ENCODE measurements around the gene CR1L.

DNA sequence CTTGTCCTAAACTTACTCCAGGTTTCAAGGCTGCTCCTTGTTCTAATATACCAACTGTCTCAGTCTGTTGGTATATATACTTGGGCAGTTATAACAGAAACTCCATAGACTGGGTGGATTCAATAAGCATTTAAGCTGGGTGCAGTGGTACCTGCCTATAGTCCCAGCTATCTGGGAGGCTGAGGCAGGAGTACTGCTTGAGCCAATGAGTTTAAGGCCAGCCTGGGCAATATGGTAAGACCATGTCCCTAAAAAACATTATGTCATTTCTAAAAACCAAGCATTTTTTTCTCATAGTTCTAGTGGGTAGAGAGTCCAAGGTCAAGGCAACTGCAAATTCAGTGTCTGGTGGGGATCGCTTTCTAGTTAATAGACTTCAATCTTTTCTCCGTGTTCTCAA lies 17.4 kb upstream of the CR1L start:
- TF ChIP-seq POLR2AphosphoS5 (IDR thresholded peaks at IDR 0.05; ENCODE audit: low read depth, low read length) = no peak
- TF ChIP-seq, protein P1, sequence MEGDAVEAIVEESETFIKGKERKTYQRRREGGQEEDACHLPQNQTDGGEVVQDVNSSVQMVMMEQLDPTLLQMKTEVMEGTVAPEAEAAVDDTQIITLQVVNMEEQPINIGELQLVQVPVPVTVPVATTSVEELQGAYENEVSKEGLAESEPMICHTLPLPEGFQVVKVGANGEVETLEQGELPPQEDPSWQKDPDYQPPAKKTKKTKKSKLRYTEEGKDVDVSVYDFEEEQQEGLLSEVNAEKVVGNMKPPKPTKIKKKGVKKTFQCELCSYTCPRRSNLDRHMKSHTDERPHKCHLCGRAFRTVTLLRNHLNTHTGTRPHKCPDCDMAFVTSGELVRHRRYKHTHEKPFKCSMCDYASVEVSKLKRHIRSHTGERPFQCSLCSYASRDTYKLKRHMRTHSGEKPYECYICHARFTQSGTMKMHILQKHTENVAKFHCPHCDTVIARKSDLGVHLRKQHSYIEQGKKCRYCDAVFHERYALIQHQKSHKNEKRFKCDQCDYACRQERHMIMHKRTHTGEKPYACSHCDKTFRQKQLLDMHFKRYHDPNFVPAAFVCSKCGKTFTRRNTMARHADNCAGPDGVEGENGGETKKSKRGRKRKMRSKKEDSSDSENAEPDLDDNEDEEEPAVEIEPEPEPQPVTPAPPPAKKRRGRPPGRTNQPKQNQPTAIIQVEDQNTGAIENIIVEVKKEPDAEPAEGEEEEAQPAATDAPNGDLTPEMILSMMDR (IDR thresholded peaks at IDR 0.05) = no peak
